Head of caudate nucleus (tissue), 42 donors: Measurements from ENCODE around the gene DIPK2A.

Experiments used
- DNase-seq, 42 donors: peaks; one replicate each; pipeline versions ENCODE4 v3.0.0 to v3.0.0-alpha.2; 2020 to 2021; ENCODE audit warnings: mixed read lengths in 7 of 42
- intact Hi-C: fragments of 100-400 bp; cut with DNase I; formaldehyde crosslinking; loops from one replicate; pipeline ENCODE4 v1.15.0; 2022

DIPK2A gene

GRCh38 chr3:143972505-143973258 is 1.1 kb downstream of the DIPK2A start:
- intact Hi-C loops = loop anchor here (2.0 to 5.0 kb wide), 2 partner anchors 60 to 798 kb away; no protein-coding TSS in a partner anchor

GRCh38 chr3:143973259-143974021 is 1.8 kb downstream of the DIPK2A start:
- intact Hi-C loops = loop anchor here (2.0 to 5.0 kb wide), 2 partner anchors 59 to 797 kb away; no protein-coding TSS in a partner anchor
- peak in 28 of 42 donors; percentile 4 to 86 (median 36) for DNase-seq

More at GRCh38 chr3:143972505-143973258, 1.1 kb downstream of the DIPK2A start:
- DNase-seq = peak; percentile 48 to 93 (median 76)

GRCh38 chr3:143974271-143975238 is 2.9 kb downstream of the DIPK2A start:
- no peak for DNase-seq
- intact Hi-C loops = loop anchor here (5.0 kb wide), 1 partner anchor 58 kb away; no protein-coding TSS in a partner anchor

- DNase-seq = peak in 16 of 42 donors; percentile 16 to 71 (median 40)
- intact Hi-C loops = no loop called here
Measured at GRCh38 chr3:143975554-143976152, 4.0 kb downstream of the DIPK2A start.

GRCh38 chr3:143977341-143978262 is 6.0 kb downstream of the DIPK2A start:
- intact Hi-C loops = no loop called here
- no peak for DNase-seq

GRCh38 chr3:143978263-143978631 is 6.6 kb downstream of the DIPK2A start:
- intact Hi-C loops = no loop called here
- DNase-seq = no peak

- intact Hi-C loops = no loop called here
- DNase-seq = no peak
Measured at GRCh38 chr3:143979041-143979440, 7.4 kb downstream of the DIPK2A start.

- no peak for DNase-seq
- intact Hi-C loops = no loop called here
Measured at GRCh38 chr3:143979813-143980212, 8.2 kb downstream of the DIPK2A start.

- DNase-seq = no peak
- intact Hi-C loops = no loop called here
Measured at GRCh38 chr3:143988306-143988705, 16.7 kb downstream of the DIPK2A start.

- intact Hi-C loops = no loop called here
- DNase-seq = no peak
Measured at GRCh38 chr3:143989461-143989860, 17.8 kb downstream of the DIPK2A start.

- no peak for DNase-seq
- intact Hi-C loops = no loop called here
Measured at GRCh38 chr3:143991713-143992112, 20.1 kb downstream of the DIPK2A start.

- DNase-seq = peak in 5 of 42 donors; percentile 9 to 40 (median 18)
- intact Hi-C loops = no loop called here
Measured at GRCh38 chr3:143998266-143998665, 26.6 kb downstream of the DIPK2A start.

GRCh38 chr3:144003051-144003450 is 31.4 kb downstream of the DIPK2A start:
- DNase-seq = no peak
- intact Hi-C loops = no loop called here

GRCh38 chr3:144010371-144010770 is 38.7 kb downstream of the DIPK2A start:
- DNase-seq = no peak
- intact Hi-C loops = no loop called here

- DNase-seq = no peak
Measured at GRCh38 chr3:144011251-144011799, 39.7 kb downstream of the DIPK2A start.

GRCh38 chr3:144015133-144015532 is 43.5 kb downstream of the DIPK2A start:
- no peak for DNase-seq
- intact Hi-C loops = no loop called here

More at GRCh38 chr3:144011251-144011799, 39.7 kb downstream of the DIPK2A start:
- intact Hi-C loops = no loop called here

- no peak for DNase-seq
- intact Hi-C loops = no loop called here
Measured at GRCh38 chr3:144018776-144019175, 47.2 kb downstream of the DIPK2A start.
